IMR-90 (cell line): Measurements from ENCODE around the gene RBMS3. TPM values are rescaled to one million over a fixed set of nuclear protein-coding genes. Genes with fewer than 3 reads are reported as not detected.

Source experiments
- ATAC-seq: fragments of 200-7000 bp; cut with Tn5 transposase; 2 replicates; pipeline ENCODE4 v1.9.1; 2020; ENCODE audit warnings: low read depth, mild to moderate bottlenecking, moderate library complexity
- BruUV-seq: library from RNA; stranded (reverse); fragments of 400-500 nt; replicated peaks from 2 replicates; lab custom pipeline; 2021; lab: Mats Ljungman, UMichigan
- CTCF ChIA-PET: fragments of 300-600 bp; formaldehyde crosslinking; extraction: SDS; loops from one replicate; lab custom pipeline; 2021; ENCODE audit warnings: antibody characterized with exemption; lab: Yijun Ruan, JAX
- POLR2A ChIA-PET: fragments of 300-600 bp; sonication (Branson Sonifier 250); formaldehyde crosslinking; loops from one replicate; lab custom pipeline; 2022; ENCODE audit warnings: antibody characterized with exemption; ENCODE audit not compliant: unreplicated experiment; lab: Charles Lee
- DNase-seq: peaks from one replicate; pipeline ENCODE4 v3.0.0; 2013
- H2AFZ ChIP-seq: replicated peaks from 2 replicates; pipeline ENCODE3; 2013; ENCODE audit warnings: low read length, mild to moderate bottlenecking; ENCODE audit not compliant: poor library complexity
- H2AK5ac ChIP-seq: 2 replicates; pipeline ENCODE4 v1.6.1; 2013; ENCODE audit warnings: low read depth, low read length, inconsistent platforms
- H2AK9ac ChIP-seq: replicated peaks from 2 replicates; pipeline ENCODE3; 2013; ENCODE audit warnings: mild to moderate bottlenecking, low read depth, low read length, moderate library complexity; ENCODE audit not compliant: poor library complexity
- H2BK120ac ChIP-seq: 2 replicates; pipeline ENCODE4 v1.6.1; 2013; ENCODE audit warnings: low read depth, low read length, inconsistent platforms
- H2BK15ac ChIP-seq: 3 replicates; pipeline ENCODE4 v1.6.1; 2013; ENCODE audit warnings: low read depth, low read length, inconsistent platforms
- H2BK20ac ChIP-seq: 2 replicates; pipeline ENCODE4 v1.6.1; 2013; ENCODE audit warnings: low read depth, mild to moderate bottlenecking, inconsistent platforms, low read length, moderate library complexity
- H2BK5ac ChIP-seq: 2 replicates; pipeline ENCODE4 v1.6.1; 2013; ENCODE audit warnings: mild to moderate bottlenecking, low read depth, low read length, inconsistent platforms; ENCODE audit not compliant: poor library complexity, severe bottlenecking
- H3K14ac ChIP-seq: replicated peaks from 2 replicates; pipeline ENCODE4 v1.6.1; 2013; ENCODE audit warnings: low read depth, low read length, inconsistent platforms
- H3K18ac ChIP-seq: 2 replicates; pipeline ENCODE4 v1.6.1; 2013; ENCODE audit warnings: low read depth, low read length, control low read depth
- H3K23ac ChIP-seq: 2 replicates; pipeline ENCODE4 v1.6.1; 2013; ENCODE audit warnings: low read depth, low read length, inconsistent platforms
- H3K27ac ChIP-seq: 2 replicates; pipeline ENCODE4 v1.5.1; 2013; ENCODE audit warnings: mild to moderate bottlenecking, control low read depth, low read length; ENCODE audit not compliant: insufficient read depth
- H3K27me3 ChIP-seq: 2 replicates; pipeline ENCODE4 v1.6.1; 2013; ENCODE audit warnings: low read length; ENCODE audit not compliant: control insufficient read depth, insufficient read depth
- H3K36me3 ChIP-seq: 2 replicates; pipeline ENCODE4 v1.6.1; 2013; ENCODE audit warnings: low read length, mixed read lengths; ENCODE audit not compliant: control insufficient read depth, insufficient read depth
- H3K4ac ChIP-seq: 2 replicates; pipeline ENCODE4 v1.6.1; 2013; ENCODE audit warnings: low read depth, low read length, inconsistent platforms
- H3K4me1 ChIP-seq: 2 replicates; pipeline ENCODE4 v1.6.1; 2013; ENCODE audit warnings: low read length, mixed read lengths; ENCODE audit not compliant: control insufficient read depth, insufficient read depth
- H3K4me2 ChIP-seq: 2 replicates; pipeline ENCODE4 v1.6.1; 2013; ENCODE audit warnings: low read depth, mild to moderate bottlenecking, control low read depth, low read length, moderate library complexity
- H3K4me3 ChIP-seq: 2 replicates; pipeline ENCODE4 v1.5.1; 2013; ENCODE audit warnings: low read depth, mild to moderate bottlenecking, control low read depth, low read length, moderate library complexity; ENCODE audit not compliant: insufficient read depth
- H3K56ac ChIP-seq: 2 replicates; pipeline ENCODE4 v1.6.1; 2013; ENCODE audit warnings: low read length, inconsistent platforms; ENCODE audit not compliant: insufficient read depth; ENCODE audit errors: extremely low read depth
- H3K79me1 ChIP-seq, 2 experiments: 2 replicates each; pipeline ENCODE4 v1.6.1; 2013; ENCODE audit warnings: low read length in 2 of 2, inconsistent platforms in 1 of 2, low read depth in 1 of 2
- H3K9ac ChIP-seq: 2 replicates; pipeline ENCODE4 v1.6.1; 2013; ENCODE audit warnings: low read depth, low read length, control low read depth
- H3K9me1 ChIP-seq: 2 replicates; pipeline ENCODE4 v1.6.1; 2013; ENCODE audit warnings: low read length, inconsistent platforms; ENCODE audit not compliant: insufficient read depth
- H3K9me3 ChIP-seq: 2 replicates; pipeline ENCODE4 v1.6.1; 2013; ENCODE audit warnings: low read length; ENCODE audit not compliant: control insufficient read depth, insufficient read depth
- H4K20me1 ChIP-seq: 2 replicates; pipeline ENCODE4 v1.6.1; 2013; ENCODE audit warnings: low read length, inconsistent platforms; ENCODE audit not compliant: insufficient read depth
- H4K5ac ChIP-seq: 2 replicates; pipeline ENCODE4 v1.6.1; 2013; ENCODE audit warnings: mild to moderate bottlenecking, low read depth, low read length, control low read depth
- H4K8ac ChIP-seq, 2 experiments: 2 replicates each; pipeline ENCODE4 v1.6.1; 2013; ENCODE audit warnings: low read depth in 2 of 2, low read length in 2 of 2, control low read depth in 1 of 2, inconsistent platforms in 1 of 2
- H4K91ac ChIP-seq: 2 replicates; pipeline ENCODE4 v1.6.1; 2013; ENCODE audit warnings: low read depth, low read length, inconsistent platforms; ENCODE audit not compliant: insufficient read depth
- MXI1 ChIP-seq: IDR thresholded peaks from 2 replicates; pipeline ENCODE4 v1.6.1; 2012; ENCODE audit warnings: low read depth, mild to moderate bottlenecking, low read length, moderate library complexity, borderline replicate concordance
- RCOR1 ChIP-seq: IDR thresholded peaks from 2 replicates; pipeline ENCODE4 v1.6.1; 2012; ENCODE audit warnings: mild to moderate bottlenecking, low read length, improper control_type of control experiment; ENCODE audit not compliant: insufficient replicate concordance
- WGBS, 2 experiments: methylation state at CpG; one replicate each; pipeline versions ENCODE4 v1.1.5 to v1.1.7; 2013; ENCODE audit warnings: missing lambda C conversion rate in 2 of 2; ENCODE audit not compliant: insufficient read length in 1 of 2; ENCODE audit errors: extremely low coverage in 2 of 2; 5-methylcytosine and 5-hydroxymethylcytosine counted together
- dilution Hi-C: fragments of 300-500 bp; cut with HindIII; formaldehyde crosslinking; loops from one replicate; pipeline ENCODE4 v1.14.3; 2018; ENCODE audit warnings: low sequenced_read_pairs; ENCODE audit not compliant: unreplicated experiment
- in situ Hi-C: fragments of 300-500 bp; cut with MboI; formaldehyde crosslinking; loops from 3 replicates; pipeline ENCODE4 v1.14.3; 2019; ENCODE audit warnings: low sequenced_read_pairs, inconsistent platforms, mixed read lengths
- intact Hi-C: fragments of 100-400 bp; cut with micrococcal nuclease; formaldehyde crosslinking; loops from 2 replicates; pipeline ENCODE4 v1.10.0; 2022
- polyA plus RNA-seq, 3 experiments: library from polyadenylated mRNA; depleted of rRNA; stranded (reverse); fragments of >200 nt; gene quantifications; 2 replicates each; pipeline ENCODE4 v1.2.3, GENCODE V29; 2012; ENCODE audit warnings: low replicate concordance in 1 of 3
- total RNA-seq: library from RNA; depleted of rRNA; stranded (reverse); fragments of >200 nt; gene quantifications from 2 replicates; pipeline ENCODE4 v1.2.3, GENCODE V29; 2012

Gene RBMS3
- total and polyA plus RNA-seq, 2 of the 4 experiments (the other 2 are of a cell fraction), result 15.2 to 127 TPM

DNA sequence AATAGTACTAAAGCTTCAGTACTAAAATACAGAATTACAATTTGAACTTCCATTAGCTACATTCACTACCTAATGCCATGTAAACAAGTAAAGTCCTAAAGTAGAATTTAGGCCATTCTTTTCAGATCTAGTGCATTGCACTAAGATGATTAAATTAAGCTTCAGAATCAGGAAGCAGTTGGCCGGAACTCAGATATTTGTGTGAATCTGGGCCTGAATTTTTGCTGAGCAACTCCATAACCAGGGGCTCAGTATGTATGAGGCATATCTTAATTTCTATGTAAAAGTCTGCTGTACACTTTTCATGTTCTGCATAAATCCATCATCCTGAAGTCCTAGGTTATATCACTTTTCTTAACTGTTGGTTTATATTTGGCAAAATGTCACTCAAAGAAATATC, 246.4 kb downstream of the RBMS3 start:
- CTCF ChIA-PET, result no interaction called here
- H2AK5ac ChIP-seq, result no peak overlapping the region
- H3K79me1 ChIP-seq, result peaks cover 30 to 44% of the 10 kb centered on the region in 2 experiments
- intact Hi-C loops, result no loop called here
- no peak overlapping the region for H4K91ac ChIP-seq
- no peak overlapping the region for H2AK9ac ChIP-seq
- no peak overlapping the region for H3K4me2 ChIP-seq
- no peak overlapping the region for H3K9ac ChIP-seq
- no peak overlapping the region for H3K18ac ChIP-seq
- H3K4me1 ChIP-seq, result peaks cover 4% of the 10 kb centered on the region
- H3K4me3 ChIP-seq, result no peak overlapping the region
- in situ Hi-C loops, result no loop called here
- DNase-seq (no peak), ATAC-seq (no peak)
- H4K20me1 ChIP-seq, result no peaks in the 10 kb centered on the region
- H2BK20ac ChIP-seq, result no peak overlapping the region
- H2BK120ac ChIP-seq, result no peak overlapping the region
- H3K27ac ChIP-seq, result no peak overlapping the region
- H4K5ac ChIP-seq, result no peak overlapping the region
- dilution Hi-C loops, result no loop called here
- H2AFZ ChIP-seq, result no peak overlapping the region
- H3K23ac ChIP-seq, result no peak overlapping the region
- TF ChIP-seq RCOR1, result no peak
- TF ChIP-seq MXI1, result no peak
- H3K27me3 ChIP-seq, result no peaks in the 10 kb centered on the region
- no peak overlapping the region for H4K8ac ChIP-seq
- no CpG with 5 or more reads among the region's 1 CpG for WGBS, 2 experiments
- H3K9me1 ChIP-seq, result 0 out of 2 replicates have a peak, but pooled peaks cover 5% of the 10 kb centered on the region
- POLR2A ChIA-PET, result no interaction called here
- H3K36me3 ChIP-seq, result no peaks in the 10 kb centered on the region
- no TSS peak for BruUV-seq
- no peak overlapping the region for H2BK15ac ChIP-seq
- no peak overlapping the region for H3K4ac ChIP-seq
- H2BK5ac ChIP-seq, result no peak overlapping the region
- H3K14ac ChIP-seq, result no peak overlapping the region
- H3K9me3 ChIP-seq, result no peaks in the 10 kb centered on the region
- no peak overlapping the region for H3K56ac ChIP-seq
